GM08714 (cell line): ENCODE data around the gene CLECL1.
"Not testable (repeated sequence)": the region's sequence is repeated elsewhere in the genome, so short reads cannot be mapped to it uniquely, and the experiment has no call there.

Experiments used
- H3K4me3 ChIP-seq: fragments of 200-500 bp; sonication (Bioruptor generic); 2 replicates; pipeline ENCODE4 v1.5.1; 2014; ENCODE audit warnings: mild to moderate bottlenecking, low read length, inconsistent platforms
- ZNF274 ChIP-seq: IDR thresholded peaks from 2 replicates; pipeline ENCODE4 v1.6.1; 2012; ENCODE audit warnings: mild to moderate bottlenecking, low read depth, low read length

CLECL1 gene

DNA sequence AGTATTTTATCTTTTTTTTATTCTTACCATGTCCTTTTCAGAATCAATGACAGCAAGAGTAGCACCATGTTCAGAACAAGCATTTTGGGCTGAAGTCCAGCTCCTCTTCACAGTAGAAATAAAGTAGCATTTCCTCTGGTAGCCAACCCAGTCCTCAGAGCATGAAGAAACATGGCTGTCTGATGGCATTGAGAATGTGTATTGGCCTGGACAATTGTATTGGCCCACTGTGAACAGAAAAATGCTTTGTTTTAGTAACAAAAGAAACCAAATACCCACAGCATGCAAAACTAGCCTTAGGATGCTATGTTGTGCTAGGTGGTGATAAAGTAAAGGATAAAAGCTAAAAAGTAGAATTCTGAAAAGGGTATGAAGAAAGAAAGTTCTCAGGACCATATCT, 22.1 kb upstream of the CLECL1 start:
- H3K4me3 ChIP-seq = no peak overlapping the region
- TF ChIP-seq ZNF274 = no peak

DNA sequence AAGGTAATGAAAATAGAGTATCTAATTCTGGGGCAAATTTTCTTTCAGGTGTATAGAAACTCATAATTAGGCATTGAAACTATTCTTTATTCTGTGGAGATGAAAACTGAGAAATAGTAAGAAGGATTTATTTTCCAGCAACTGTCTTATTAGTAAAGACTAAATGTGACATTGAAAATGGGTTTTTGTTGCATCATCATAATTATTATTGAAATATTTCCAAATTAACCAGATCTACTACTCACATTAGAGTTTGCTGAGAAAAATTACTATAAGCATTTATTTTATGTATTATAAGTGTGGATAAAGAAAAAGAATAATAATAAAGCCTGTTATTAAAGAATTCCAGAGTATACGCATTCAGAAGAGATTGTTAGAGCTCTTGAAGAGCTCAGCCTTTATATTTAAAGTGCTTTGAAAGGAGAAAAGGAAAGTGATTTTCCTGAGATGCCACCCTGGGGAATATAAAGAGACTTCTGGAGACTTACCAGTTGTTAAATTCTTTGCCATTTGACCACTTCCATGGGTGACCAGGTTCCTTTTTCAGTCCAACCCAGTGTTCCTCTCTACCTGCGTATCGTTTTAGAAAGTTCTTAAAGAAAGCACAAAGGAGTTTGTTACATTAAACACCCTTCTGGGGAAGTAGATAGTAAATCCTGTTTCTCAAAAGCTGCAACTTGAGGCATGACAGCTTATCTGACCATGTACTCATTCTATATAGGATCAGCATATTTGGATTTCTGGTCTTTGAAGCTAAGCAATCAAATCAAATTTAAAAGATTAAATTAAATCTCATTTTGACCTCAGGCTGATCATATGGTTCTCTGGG, 21.4 kb upstream of the CLECL1 start:
- TF ChIP-seq ZNF274 = no peak
- no peak overlapping the region for H3K4me3 ChIP-seq

DNA sequence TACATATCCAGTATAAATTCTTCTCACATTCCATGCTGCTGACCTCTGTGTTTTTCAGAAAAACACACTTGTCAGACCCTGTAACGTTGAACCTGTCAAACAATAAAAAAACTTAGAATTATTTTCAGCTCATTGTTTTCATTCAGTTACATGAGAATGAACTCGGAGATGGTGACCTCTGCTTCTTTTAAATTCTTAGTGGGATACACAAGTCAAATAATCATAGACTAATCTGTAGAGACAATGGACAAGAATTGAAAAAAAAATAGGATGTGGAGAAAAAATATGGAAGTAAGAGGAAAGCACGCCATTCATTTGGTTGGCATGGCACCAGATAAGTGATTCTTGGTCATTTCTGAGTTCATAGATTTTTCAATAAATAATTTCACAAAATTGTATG, 20.6 kb upstream of the CLECL1 start:
- H3K4me3 ChIP-seq = no peak overlapping the region
- TF ChIP-seq ZNF274 = no peak

DNA sequence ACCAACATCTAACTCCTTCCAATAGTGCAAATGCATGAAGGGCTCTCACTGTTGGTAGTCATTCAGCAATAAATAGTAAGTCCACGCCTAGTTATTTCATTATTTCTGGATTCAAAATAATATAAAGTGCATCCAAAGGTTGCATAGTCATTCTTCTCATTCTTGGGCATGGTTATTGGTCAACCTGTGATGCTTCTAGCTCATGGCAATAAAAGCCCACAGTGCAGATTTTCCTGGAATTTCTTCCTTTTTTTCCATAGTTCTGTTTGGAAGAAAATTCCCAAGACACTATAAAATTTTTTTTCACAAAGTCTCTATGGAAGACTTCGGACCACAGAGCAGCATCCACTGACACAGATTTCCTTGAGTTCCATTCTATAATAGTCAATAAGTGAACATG, 20.2 kb upstream of the CLECL1 start:
- H3K4me3 ChIP-seq = no peak overlapping the region
- no peak for TF ChIP-seq ZNF274

DNA sequence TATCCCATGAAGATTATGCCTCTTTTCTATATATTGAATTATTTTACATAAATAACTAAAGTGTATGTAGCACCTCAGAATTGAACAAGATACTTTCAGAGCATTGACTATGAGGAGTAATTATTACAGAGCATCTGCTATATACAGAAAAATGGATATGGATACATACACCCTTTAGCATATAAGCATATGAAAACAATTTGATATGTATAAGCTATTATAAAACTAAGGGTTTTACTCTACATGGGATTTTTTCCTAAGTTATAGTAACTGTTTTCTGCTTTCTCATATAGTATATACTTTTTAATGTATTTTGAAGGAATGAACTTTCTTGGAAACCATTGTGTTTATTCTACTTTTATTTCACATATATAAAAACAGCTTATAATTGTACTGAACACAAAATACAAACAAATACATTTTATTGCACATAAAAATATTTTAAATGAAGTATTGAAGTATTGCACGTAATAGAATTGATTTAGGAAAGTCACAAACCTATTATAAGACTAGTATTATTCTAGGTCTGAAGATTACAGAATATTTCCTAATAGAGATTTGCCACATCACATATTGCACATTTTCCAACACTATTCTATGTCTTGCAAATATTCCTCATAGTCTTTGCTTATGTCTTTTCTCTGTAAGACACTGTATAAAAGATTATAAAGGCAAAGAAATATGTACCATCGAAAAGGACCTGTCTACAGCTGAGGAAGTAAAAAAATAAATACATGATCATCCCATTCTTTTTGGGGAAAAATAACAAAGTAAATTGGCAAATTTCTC, 19.4 kb upstream of the CLECL1 start:
- no peak for TF ChIP-seq ZNF274
- H3K4me3 ChIP-seq = no peak overlapping the region

DNA sequence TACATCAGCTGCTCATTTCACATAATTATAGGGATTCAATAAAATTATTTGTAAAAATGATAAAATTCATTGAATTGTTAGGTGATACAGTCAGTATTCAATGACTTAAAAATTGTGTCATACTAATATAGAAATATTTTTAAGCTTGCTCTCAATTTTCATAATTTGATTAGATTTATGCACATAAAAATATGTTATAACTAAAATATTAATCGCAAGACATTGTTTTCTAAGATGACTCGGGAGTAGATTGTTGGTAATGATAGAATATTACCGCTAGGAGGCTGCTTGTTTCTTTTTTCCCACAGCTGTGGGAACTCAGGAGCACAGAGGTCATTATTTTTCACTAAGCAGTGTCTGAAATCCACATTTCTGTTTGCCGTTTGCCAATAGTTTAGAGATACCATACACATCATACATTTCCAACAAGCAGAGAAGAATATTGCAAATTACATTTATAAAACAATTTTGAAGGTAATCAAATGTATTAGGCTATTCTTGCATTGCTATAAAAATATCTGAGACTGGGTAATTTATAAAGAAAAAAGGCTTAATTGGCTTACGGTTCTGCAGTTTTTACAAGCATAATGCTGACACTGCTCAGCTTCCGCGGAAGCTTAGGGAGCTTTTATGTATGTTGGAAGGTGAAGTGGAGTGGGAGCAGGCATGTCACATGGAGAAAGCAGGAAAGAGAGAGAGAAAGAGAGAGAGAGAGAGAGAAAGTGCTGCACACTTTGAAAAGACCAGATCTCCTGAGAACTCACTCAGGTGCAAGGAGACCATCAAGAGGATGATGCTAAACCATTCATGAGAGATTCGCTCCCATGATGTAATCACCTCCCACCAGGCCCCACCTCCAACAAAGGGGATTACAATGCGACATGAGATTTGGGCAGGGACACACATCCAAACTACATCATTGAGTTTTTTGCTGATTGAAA, 18.6 kb upstream of the CLECL1 start:
- TF ChIP-seq ZNF274 = no peak
- H3K4me3 ChIP-seq = no peak overlapping the region

DNA sequence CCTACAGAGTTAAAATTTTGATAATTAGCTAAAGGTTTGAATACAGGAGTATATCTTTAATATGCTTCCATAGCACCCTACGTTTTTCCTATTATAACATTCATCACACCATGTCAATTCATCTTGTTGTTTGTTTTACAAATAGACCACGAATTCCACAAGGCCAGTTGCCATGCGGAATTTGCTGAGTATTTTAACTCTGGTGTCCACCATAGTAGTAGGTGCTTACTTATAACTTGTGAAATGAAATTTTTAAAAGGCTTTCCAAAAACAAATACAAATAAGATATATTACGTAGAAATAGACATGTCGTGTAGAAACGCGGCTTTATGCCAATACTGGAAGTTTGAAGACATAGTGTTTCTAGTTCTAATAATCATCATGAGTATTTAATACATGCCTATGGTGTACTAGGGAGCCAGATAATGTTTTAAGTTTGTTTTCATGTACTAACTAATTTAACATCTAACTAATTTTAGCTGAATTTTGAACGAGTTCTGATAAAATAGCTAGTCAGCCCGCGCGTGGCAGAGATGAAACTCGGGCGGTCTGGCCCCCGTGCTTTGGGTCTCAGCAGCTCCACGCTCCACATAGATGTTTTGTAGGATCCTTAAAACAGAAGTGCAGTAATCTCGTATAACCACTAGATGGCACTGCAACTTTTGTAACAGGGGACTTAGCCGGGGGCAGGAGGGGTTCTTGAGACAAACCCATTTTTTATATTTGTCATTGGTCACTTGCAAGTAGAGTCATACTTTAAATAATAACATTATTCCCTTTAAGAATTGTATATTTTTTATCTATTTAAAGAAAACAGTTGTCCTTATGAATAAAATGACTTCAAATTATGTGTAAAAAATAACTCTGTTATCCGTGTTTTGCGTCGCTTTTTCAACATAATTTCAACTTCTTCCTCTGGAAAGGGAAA, 17.6 kb upstream of the CLECL1 start:
- no peak for TF ChIP-seq ZNF274
- H3K4me3 ChIP-seq = no peak overlapping the region

DNA sequence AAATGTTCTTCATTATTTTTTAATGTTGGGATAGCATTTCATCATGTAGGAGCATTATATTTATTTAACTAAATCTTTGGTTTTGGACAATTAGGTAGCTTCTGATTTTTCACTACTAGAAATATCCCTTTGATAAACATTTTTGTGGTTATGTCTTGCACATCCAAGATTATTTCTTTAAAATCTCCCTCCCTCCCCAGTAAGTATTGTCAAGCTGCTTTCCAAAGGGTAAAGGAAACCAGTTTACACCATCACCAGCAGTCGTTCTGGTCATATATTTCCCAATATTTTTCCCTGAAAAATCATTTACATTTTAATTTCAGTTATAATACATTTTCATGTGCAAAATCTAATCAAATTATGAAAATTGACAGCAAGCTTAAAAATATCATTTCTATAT, 16.7 kb upstream of the CLECL1 start:
- TF ChIP-seq ZNF274 = no peak
- H3K4me3 ChIP-seq = no peak overlapping the region

DNA sequence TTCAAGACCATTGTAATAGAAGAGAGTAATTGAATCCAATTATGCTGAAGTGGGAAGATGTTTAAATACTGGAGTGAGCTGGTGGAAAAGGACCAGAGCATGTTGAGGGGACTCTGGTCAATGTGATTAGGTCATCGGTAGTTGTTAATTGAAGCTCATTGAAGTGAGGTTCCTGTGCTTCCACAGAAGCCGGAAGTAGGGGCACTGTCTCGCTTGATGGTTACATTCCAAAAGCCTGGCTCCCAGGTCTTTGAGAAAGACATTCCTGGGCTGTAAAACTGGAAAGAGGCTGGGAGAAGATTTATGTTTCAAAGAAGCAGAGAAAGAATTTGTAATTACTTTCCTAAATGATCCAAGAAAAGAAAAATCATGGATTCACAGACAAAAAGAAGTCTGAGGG, 12.3 kb upstream of the CLECL1 start:
- no peak overlapping the region for H3K4me3 ChIP-seq
- no peak for TF ChIP-seq ZNF274

DNA sequence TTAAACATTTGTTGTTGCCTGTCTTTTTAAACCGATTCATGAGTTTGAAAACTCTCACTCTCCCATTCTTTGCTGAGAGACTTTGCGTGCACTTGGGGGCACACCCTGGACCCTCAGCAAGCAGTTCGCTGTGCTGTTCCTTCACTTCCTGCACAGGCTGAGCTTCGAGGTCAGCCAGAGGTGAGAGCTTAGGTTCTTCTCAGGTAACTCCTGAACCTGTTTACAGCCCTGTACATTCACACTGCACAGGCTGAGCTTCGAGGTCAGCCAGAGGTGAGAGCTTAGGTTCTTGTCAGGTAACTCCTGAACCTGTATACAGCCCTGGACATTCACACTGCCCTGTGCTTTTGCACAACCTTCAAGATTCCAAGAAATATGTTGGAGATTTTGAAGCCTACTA, 9.8 kb upstream of the CLECL1 start:
- H3K4me3 ChIP-seq = peak overlapping the region; percentile 15; the same call in 1 of the 2 replicates
- TF ChIP-seq ZNF274 = no peak

DNA sequence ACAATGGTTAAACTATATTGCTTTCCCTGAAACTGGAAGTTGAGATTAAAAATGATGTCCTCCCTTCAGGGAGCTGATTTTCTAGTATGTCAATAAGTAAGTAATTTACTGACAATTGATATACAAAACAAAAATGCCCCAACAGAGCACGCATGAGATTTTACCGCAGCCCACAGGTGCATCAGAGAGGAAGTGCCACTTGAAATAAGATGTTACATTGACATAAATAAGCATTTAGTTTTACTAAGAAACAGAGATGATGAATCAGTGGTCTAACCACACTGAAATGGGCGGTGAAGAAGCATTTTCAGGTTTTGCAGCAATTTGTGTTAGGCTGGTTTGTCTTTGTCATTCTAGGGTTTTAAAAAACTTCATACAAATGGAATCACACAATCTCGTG, 8.8 kb upstream of the CLECL1 start:
- no peak for TF ChIP-seq ZNF274

DNA sequence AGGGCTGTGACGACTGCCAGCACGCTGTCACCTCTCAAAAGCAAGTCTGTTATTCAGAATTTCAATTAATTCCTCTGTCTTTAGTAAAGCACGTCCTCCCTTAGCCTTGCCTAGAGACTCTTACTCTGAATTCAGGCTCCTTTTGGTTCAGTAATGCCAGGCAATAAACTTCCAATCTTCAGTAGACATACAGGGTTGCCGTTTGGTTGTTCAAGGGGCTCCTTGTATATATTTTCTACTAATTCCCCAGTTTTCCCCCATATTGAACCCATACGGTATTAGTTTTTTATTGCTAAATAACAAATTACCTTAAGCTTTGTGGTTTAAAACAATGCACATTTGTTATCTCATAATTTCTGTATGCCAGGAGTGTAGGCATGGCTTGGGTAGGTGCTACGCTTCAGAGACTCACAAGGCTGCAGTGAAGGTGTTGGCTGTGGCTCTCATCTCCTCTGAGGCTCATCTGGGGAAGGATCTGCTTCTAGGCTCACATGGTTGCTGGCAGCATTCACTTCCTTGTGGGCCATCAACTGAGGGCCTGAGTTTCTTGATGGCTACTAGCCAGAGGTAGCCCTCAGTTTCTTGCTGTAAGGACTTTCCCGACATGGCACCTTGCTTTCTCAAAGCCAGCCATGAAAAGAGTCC, 7.3 kb upstream of the CLECL1 start:
- no peak for TF ChIP-seq ZNF274
- H3K4me3 ChIP-seq = peak overlapping the region; percentile 52; the same call in 1 of the 2 replicates

More for the DNA sequence above, 8.8 kb upstream of the CLECL1 start:
- H3K4me3 ChIP-seq = no peak overlapping the region

DNA sequence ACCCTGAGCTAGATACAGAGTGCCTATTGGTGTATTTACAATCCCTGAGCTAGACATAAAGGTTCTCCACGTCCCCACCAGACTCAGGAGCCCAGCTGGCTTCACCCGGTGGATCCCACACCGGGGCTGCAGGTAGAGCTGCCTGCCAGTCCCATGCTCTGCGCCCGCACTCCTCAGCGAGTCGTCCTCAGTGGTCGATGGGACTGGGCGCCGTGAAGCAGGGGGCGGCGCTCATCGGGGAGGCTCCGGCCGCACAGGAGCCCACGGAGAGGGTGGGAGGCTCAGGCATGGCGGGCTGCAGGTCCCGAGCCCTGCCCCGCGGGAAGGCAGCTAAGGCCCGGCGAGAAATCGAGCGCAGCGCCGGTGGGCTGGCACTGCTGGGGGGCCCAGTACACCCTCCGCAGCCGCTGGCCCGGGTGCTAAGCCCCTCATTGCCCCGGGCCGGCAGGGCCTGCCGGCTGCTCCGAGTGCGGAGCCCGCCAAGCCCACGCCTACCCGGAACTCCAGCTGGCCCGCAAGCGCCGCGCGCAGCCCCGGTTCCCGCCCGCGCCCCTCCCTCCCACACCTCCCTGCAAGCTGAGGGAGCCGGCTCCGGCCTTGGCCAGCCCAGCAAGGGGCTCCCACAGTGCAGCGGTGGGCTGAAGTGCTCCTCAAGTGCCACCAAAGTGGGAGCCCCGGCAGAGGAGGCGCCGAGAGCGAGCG, 6.7 kb upstream of the CLECL1 start:
- peak overlapping the region; percentile 52; the same call in 1 of the 2 replicates for H3K4me3 ChIP-seq

DNA sequence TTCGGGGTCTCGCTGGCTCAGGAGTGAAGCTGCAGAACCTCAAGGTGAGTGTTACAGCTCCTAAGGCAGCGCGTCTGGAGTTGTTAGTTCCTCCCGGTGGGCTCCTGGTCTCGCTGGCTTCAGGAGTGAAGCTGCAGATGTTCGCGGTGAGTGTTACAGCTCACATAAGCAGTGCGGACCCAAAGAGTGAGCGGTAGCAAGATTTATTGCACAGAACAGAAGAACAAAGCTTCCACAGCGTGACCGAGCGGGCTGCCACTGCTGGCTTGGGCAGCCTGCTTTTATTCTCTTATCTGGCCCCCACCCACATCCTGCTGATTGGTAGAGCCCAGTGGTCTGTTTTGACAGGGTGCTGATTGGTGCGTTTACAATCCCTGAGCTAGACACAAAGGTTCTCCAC, 6.0 kb upstream of the CLECL1 start:
- not testable (repeated sequence) for H3K4me3 ChIP-seq
